HG03135 (cell line): ENCODE measurements around the gene UPF2.

ENCODE experiments used
- ATAC-seq: cut with Tn5 transposase; IDR thresholded peaks from one replicate; pipeline ENCODE4 v1.9.1; 2021; ENCODE audit warnings: mild to moderate bottlenecking, moderate library complexity; ENCODE audit not compliant: unreplicated experiment

Gene UPF2

DNA sequence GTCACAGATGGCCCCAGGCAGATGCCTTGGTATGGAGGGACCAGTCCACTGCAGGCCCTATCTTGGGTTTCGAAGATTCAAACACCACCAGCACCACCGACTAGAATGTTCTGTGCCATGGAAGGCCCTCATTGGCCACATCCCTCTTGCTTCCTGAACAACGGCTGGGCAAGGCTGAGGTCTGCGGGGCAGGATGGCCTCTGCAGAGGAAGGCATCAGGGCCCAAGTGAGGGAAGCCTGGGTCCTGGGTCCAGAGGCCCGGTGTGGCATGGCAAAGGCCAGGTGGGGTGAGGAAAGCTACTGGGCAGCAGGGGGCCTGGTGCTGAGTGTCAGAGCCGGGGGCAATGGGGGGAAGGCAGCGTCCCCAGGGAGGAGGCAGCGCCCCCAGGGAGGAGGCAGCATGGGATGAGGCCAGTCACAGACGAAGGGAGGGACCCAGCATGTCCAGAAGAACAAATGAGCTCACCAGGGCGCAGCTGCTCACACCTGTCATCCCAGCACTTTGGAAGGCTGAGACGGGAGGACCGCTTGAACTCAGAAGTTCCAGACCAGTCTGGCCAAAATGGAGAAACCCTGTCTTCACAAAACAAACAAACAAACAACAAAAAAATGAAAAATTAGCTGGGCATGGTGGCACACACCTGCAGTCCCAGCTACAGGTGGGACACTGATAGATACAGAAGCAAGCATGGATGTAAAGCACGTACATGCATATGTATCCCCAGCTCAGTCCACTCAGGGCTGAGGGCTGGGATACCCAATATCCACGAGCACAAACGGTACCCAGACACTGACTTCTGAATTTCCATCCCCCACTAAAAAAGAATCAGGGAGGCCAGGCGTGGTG is 155.0 kb downstream of the UPF2 start:
- ATAC-seq: no peak

GRCh38 chr10:11886851-11887250 is 155.8 kb downstream of the UPF2 start:
- no peak for ATAC-seq

- ATAC-seq: no peak
Measured at GRCh38 chr10:11886138-11886474, 156.5 kb downstream of the UPF2 start.

GRCh38 chr10:11885437-11886137 is 157.0 kb downstream of the UPF2 start:
- no peak for ATAC-seq

- ATAC-seq: no peak
Measured at GRCh38 chr10:11884706-11885423, 157.7 kb downstream of the UPF2 start.

- ATAC-seq: no peak
Measured at GRCh38 chr10:11882646-11883375, 159.8 kb downstream of the UPF2 start.

- no peak for ATAC-seq
Measured at GRCh38 chr10:11881477-11882417, 160.9 kb downstream of the UPF2 start.

- ATAC-seq: no peak
Measured at GRCh38 chr10:11881030-11881476, 161.6 kb downstream of the UPF2 start.

DNA sequence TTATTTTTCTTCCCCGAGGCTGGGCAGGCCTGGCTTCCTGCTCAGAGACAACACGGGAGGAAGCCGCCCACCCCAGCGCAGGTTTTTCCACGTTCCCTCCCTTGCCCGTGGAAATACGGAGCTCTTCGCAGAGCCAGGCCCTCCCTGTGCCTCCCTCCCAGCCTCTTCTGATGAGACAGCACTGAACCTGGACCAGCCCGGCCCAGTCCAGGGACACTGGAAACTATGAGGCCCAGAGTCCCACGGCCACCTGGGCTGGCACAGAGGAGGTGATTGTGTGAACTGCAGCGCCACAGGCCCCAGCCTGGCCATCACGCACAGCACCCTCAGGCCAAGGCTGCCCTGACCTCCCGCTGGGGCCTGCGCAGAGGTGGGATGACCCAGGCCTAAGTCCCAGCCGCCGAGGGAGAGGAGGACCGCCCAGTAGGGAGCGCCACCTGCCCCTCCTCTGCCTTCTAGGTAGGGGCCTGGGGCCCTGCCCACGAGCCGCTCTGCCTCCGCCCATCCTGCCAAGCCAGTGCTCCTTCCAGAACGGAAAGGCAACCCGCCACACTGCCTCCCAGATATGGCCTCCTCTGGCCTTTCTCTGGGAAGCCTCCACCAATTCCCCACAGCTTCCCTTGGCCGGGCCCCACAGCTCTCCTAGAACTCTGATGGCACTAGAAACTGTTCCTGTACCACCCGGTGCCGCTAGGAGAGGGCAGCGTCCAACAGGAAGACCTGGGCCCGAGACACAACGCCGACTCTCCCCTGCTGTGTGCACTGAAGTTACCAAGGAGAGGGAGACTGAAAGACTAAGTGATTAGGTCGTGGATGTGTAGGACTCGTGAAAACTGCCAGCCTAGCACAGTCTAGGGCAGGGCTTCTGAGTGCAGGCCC is 162.2 kb downstream of the UPF2 start:
- ATAC-seq: no peak

DNA sequence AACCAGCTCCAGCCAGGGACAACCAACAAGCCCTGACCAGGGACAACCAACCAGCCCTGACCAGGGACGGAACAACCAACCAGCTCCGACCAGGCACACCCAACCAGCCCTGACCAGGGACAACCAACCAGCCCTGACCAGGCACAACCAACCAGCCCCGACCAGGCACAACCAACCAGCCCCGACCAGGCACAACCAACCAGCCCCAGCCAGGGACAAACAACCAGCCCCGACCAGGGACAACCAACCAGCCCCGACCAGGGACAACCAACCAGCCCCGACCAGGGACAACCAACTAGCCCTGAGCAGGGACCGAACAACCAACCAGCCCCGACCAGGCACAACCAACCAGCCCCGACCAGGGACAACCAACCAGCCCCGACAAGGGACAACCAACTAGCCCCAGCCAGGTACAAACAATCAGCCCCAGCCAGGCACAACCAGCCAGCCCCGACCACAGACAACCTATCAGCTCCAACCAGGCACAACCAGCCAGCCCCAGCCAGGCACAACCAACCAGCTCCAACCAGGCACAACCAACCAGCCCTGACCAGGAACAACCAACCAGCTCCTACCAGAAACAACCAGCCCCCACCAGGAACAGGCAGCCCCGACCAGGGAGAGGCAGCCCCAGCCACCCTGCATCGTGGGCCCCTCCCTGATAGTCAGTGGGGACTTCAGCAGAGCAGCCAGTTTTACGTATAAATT is 163.1 kb downstream of the UPF2 start:
- no peak for ATAC-seq

DNA sequence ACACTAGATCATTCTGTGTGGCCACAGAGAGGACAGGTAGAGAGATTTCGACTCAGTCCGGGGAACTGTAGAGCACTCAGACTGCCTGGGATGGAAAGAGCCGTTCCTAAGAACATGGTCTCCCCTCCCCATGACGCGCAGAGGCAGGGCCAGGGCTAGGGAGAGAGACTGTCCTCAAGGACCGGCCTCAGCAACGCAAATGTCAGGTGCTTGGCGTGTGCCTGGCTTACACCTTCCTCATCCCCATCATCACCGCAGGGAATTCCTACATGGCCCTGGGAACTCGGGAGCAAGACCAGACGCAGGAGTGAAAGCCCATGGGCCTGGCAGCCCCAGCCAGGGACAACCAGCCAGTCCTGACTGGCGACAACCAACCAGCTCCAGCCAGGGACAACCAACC is 163.8 kb downstream of the UPF2 start:
- no peak for ATAC-seq

GRCh38 chr10:11877591-11877905 is 165.1 kb downstream of the UPF2 start:
- ATAC-seq: no peak

DNA sequence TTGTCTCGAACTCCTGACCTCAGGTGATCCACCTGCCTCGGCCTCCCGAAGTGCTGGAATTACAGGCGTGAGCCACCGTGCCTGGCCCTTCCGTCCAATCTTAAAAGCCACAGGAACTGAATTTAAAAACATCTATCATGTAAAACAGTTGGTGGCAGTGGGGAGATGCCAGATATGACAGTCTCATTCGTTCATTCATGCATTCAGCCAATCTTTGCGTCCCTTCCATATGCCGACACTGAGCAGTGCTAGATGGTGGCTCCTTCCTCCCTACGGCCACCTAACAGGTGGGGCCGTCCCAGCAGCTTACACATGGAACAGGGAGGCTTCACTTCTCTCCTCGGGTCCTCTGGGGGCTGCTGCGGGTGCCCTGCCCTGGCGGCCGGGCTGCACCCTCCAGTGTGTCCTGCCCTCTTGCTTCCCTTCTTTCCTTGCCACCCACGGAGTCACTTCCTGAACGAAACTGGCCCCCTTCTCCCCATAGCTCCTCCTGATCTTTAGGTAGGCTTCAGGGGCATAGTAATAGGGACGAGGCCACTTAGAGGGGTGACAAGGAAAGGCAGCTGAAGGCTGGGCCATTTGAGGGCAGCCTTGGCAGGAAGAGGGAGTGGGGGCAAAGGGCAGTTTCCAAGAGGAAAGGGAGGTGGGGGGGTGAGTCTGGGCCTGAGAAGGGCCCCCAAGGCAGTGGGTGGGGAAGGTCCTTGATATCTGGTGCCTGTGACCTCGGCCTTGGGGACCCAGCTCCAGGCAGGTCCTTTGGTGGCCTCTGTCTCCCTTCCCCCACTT is 165.6 kb downstream of the UPF2 start:
- ATAC-seq: no peak

DNA sequence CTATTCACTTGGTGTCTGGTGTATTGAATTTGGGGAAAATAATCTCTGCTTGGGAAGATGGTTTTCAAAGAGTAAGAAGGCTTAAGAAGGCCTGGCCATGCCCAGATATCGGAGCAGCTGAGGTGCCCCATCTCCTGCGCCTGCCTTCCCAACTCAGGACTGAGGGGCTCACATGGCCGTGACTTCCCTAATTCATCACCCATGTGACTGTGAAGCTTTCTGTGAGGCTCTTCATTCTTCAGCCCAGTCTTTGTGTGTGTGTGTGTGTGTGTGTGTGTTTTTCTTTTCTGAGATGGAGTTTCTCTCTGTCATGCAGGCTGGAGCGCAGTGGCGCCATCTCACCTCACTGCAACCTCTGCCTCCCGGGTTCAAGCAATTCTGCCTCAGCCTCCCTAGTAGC is 166.3 kb downstream of the UPF2 start:
- ATAC-seq: no peak

- ATAC-seq: no peak
Measured at GRCh38 chr10:11875494-11876281, 166.9 kb downstream of the UPF2 start.

DNA sequence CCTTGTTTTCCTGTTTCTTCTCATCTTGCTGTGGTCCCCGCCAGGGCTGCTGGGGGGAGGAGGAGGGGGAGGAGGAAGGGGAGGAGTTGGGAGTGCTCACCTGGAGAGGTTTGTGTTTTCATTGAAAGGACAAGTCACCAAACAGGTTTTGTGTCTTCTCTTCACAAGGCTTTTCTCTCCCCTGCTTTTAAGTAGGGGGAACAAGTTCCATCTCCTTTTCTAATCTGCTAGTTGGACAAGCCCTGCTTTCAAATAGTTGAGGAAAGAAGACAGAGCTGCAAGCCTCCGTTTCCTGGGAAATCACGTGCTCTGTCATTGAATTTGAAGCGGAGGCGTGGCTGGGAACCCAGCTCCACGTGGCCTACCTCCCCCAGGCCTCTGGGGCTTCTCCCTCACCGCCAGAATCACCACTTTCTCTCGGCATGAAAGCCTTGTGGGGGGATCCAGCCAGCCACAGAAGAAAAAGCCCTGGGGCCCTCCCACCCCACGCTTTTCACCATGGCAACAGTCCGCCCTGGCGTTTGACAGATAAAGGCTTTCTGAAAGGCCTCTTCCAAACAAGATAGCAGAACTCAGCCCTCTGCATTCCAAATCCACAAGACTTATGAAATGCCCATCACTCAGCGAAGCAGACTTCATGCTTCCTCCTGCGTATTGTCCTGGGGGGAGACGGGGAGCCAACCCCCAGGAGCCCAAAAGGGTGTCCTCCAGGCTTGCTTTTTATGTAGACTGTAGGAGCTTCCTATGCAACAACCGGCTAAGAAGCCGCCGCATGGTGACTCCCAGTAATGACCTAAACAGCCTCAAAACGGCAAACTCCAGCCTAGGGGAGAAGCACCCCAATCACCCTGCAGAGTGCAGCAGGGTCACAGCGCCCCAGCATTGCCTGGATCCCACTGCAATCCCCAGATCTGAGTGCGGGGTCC is 167.8 kb downstream of the UPF2 start:
- ATAC-seq: no peak
